A549 (cell line): Measurements from ENCODE around the gene TTC34.
"Not testable (repeated sequence)": the region's sequence is repeated elsewhere in the genome, so short reads cannot be mapped to it uniquely, and the experiment has no call there.

Source experiments
- CTCF ChIP-seq: fragments of >200 bp; sonication (Bioruptor Twin); formaldehyde crosslinking; IDR thresholded peaks from 3 replicates; pipeline ENCODE4 v1.5.1; 2016
- EP300 ChIP-seq, 2 experiments: fragments of >200 bp; sonication (Bioruptor Twin); formaldehyde crosslinking; IDR thresholded peaks; 2 replicates in 1 of 2; 3 replicates in 1 of 2; pipeline ENCODE4 v1.6.1; 2016 to 2017
- FOSL2 ChIP-seq, 2 experiments: fragments of 450-650 bp in 1 of 2; fragments of >200 bp in 1 of 2; sonication (Bioruptor Twin) in 1 of 2; formaldehyde crosslinking; IDR thresholded peaks; 2 replicates each; pipeline versions ENCODE4 v1.5.0 to v1.6.1; 2016 to 2020; ENCODE audit warnings: mild to moderate bottlenecking in 1 of 2, moderate library complexity in 1 of 2
- HOXB5 ChIP-seq: fragments of 250-450 bp; sonication (Bioruptor Pico); IDR thresholded peaks from 2 replicates; pipeline ENCODE4 v1.5.0; 2020; ENCODE audit warnings: mild to moderate bottlenecking, moderate library complexity
- MAX ChIP-seq: IDR thresholded peaks from 2 replicates; pipeline ENCODE4 v1.6.1; 2012
- MYC ChIP-seq: IDR thresholded peaks from 2 replicates; pipeline ENCODE4 v1.6.1; 2012; ENCODE audit warnings: mild to moderate bottlenecking, inconsistent platforms, low read length, improper control_type of control experiment, borderline replicate concordance
- NR3C1 ChIP-seq: fragments of >200 bp; sonication (Bioruptor Twin); formaldehyde crosslinking; IDR thresholded peaks from 3 replicates; pipeline ENCODE4 v1.6.1; 2017
- POLR2A ChIP-seq: IDR thresholded peaks from 2 replicates; pipeline ENCODE4 v1.6.1; 2012; ENCODE audit warnings: mild to moderate bottlenecking, low read length
- POLR2AphosphoS2 ChIP-seq: conservative IDR thresholded peaks from 2 replicates; pipeline ENCODE4 v1.6.1; 2012; ENCODE audit warnings: low read length, improper control_type of control experiment, inconsistent platforms

GRCh38 chr1:2759433-2759832 lies 42.1 kb downstream of the TTC34 start:
- TF ChIP-seq POLR2AphosphoS2; CTCF; MYC; HOXB5 (CRISPR knock-in tag); EP300 (IDR thresholded peaks at IDR 0.05); POLR2A; FOSL2 (IDR thresholded peaks at IDR 0.05); FOSL2 (CRISPR knock-in tag; IDR thresholded peaks at IDR 0.05); MAX; NR3C1: not testable (repeated sequence)
